IMR-90 (cell line): ENCODE results near the gene ASXL1. TPM values are rescaled to one million over a fixed set of nuclear protein-coding genes. Genes with fewer than 3 reads are reported as not detected.

Source experiments
- ATAC-seq: fragments of 200-7000 bp; cut with Tn5 transposase; 2 replicates; pipeline ENCODE4 v1.9.1; 2020; ENCODE audit warnings: low read depth, mild to moderate bottlenecking, moderate library complexity
- BruUV-seq: library from RNA; stranded (reverse); fragments of 400-500 nt; replicated peaks from 2 replicates; lab custom pipeline; 2021; lab: Mats Ljungman, UMichigan
- CTCF ChIA-PET: fragments of 300-600 bp; formaldehyde crosslinking; extraction: SDS; loops from one replicate; lab custom pipeline; 2021; ENCODE audit warnings: antibody characterized with exemption; lab: Yijun Ruan, JAX
- POLR2A ChIA-PET: fragments of 300-600 bp; sonication (Branson Sonifier 250); formaldehyde crosslinking; loops from one replicate; lab custom pipeline; 2022; ENCODE audit warnings: antibody characterized with exemption; ENCODE audit not compliant: unreplicated experiment; lab: Charles Lee
- DNase-seq: peaks from one replicate; pipeline ENCODE4 v3.0.0; 2013
- H2AFZ ChIP-seq: replicated peaks from 2 replicates; pipeline ENCODE3; 2013; ENCODE audit warnings: low read length, mild to moderate bottlenecking; ENCODE audit not compliant: poor library complexity
- H2AK5ac ChIP-seq: 2 replicates; pipeline ENCODE4 v1.6.1; 2013; ENCODE audit warnings: low read depth, low read length, inconsistent platforms
- H2AK9ac ChIP-seq: replicated peaks from 2 replicates; pipeline ENCODE3; 2013; ENCODE audit warnings: mild to moderate bottlenecking, low read depth, low read length, moderate library complexity; ENCODE audit not compliant: poor library complexity
- H2BK120ac ChIP-seq: 2 replicates; pipeline ENCODE4 v1.6.1; 2013; ENCODE audit warnings: low read depth, low read length, inconsistent platforms
- H2BK15ac ChIP-seq: 3 replicates; pipeline ENCODE4 v1.6.1; 2013; ENCODE audit warnings: low read depth, low read length, inconsistent platforms
- H2BK20ac ChIP-seq: 2 replicates; pipeline ENCODE4 v1.6.1; 2013; ENCODE audit warnings: low read depth, mild to moderate bottlenecking, inconsistent platforms, low read length, moderate library complexity
- H2BK5ac ChIP-seq: 2 replicates; pipeline ENCODE4 v1.6.1; 2013; ENCODE audit warnings: mild to moderate bottlenecking, low read depth, low read length, inconsistent platforms; ENCODE audit not compliant: poor library complexity, severe bottlenecking
- H3K14ac ChIP-seq: replicated peaks from 2 replicates; pipeline ENCODE4 v1.6.1; 2013; ENCODE audit warnings: low read depth, low read length, inconsistent platforms
- H3K18ac ChIP-seq: 2 replicates; pipeline ENCODE4 v1.6.1; 2013; ENCODE audit warnings: low read depth, low read length, control low read depth
- H3K23ac ChIP-seq: 2 replicates; pipeline ENCODE4 v1.6.1; 2013; ENCODE audit warnings: low read depth, low read length, inconsistent platforms
- H3K27ac ChIP-seq: 2 replicates; pipeline ENCODE4 v1.5.1; 2013; ENCODE audit warnings: mild to moderate bottlenecking, control low read depth, low read length; ENCODE audit not compliant: insufficient read depth
- H3K27me3 ChIP-seq: 2 replicates; pipeline ENCODE4 v1.6.1; 2013; ENCODE audit warnings: low read length; ENCODE audit not compliant: control insufficient read depth, insufficient read depth
- H3K36me3 ChIP-seq: 2 replicates; pipeline ENCODE4 v1.6.1; 2013; ENCODE audit warnings: low read length, mixed read lengths; ENCODE audit not compliant: control insufficient read depth, insufficient read depth
- H3K4ac ChIP-seq: 2 replicates; pipeline ENCODE4 v1.6.1; 2013; ENCODE audit warnings: low read depth, low read length, inconsistent platforms
- H3K4me1 ChIP-seq: 2 replicates; pipeline ENCODE4 v1.6.1; 2013; ENCODE audit warnings: low read length, mixed read lengths; ENCODE audit not compliant: control insufficient read depth, insufficient read depth
- H3K4me2 ChIP-seq: 2 replicates; pipeline ENCODE4 v1.6.1; 2013; ENCODE audit warnings: low read depth, mild to moderate bottlenecking, control low read depth, low read length, moderate library complexity
- H3K4me3 ChIP-seq: 2 replicates; pipeline ENCODE4 v1.5.1; 2013; ENCODE audit warnings: low read depth, mild to moderate bottlenecking, control low read depth, low read length, moderate library complexity; ENCODE audit not compliant: insufficient read depth
- H3K56ac ChIP-seq: 2 replicates; pipeline ENCODE4 v1.6.1; 2013; ENCODE audit warnings: low read length, inconsistent platforms; ENCODE audit not compliant: insufficient read depth; ENCODE audit errors: extremely low read depth
- H3K79me1 ChIP-seq, 2 experiments: 2 replicates each; pipeline ENCODE4 v1.6.1; 2013; ENCODE audit warnings: low read length in 2 of 2, inconsistent platforms in 1 of 2, low read depth in 1 of 2
- H3K9ac ChIP-seq: 2 replicates; pipeline ENCODE4 v1.6.1; 2013; ENCODE audit warnings: low read depth, low read length, control low read depth
- H3K9me1 ChIP-seq: 2 replicates; pipeline ENCODE4 v1.6.1; 2013; ENCODE audit warnings: low read length, inconsistent platforms; ENCODE audit not compliant: insufficient read depth
- H3K9me3 ChIP-seq: 2 replicates; pipeline ENCODE4 v1.6.1; 2013; ENCODE audit warnings: low read length; ENCODE audit not compliant: control insufficient read depth, insufficient read depth
- H4K20me1 ChIP-seq: 2 replicates; pipeline ENCODE4 v1.6.1; 2013; ENCODE audit warnings: low read length, inconsistent platforms; ENCODE audit not compliant: insufficient read depth
- H4K5ac ChIP-seq: 2 replicates; pipeline ENCODE4 v1.6.1; 2013; ENCODE audit warnings: mild to moderate bottlenecking, low read depth, low read length, control low read depth
- H4K8ac ChIP-seq, 2 experiments: 2 replicates each; pipeline ENCODE4 v1.6.1; 2013; ENCODE audit warnings: low read depth in 2 of 2, low read length in 2 of 2, control low read depth in 1 of 2, inconsistent platforms in 1 of 2
- H4K91ac ChIP-seq: 2 replicates; pipeline ENCODE4 v1.6.1; 2013; ENCODE audit warnings: low read depth, low read length, inconsistent platforms; ENCODE audit not compliant: insufficient read depth
- CEBPB ChIP-seq: IDR thresholded peaks from 2 replicates; pipeline ENCODE4 v1.6.1; 2012; ENCODE audit warnings: low read depth, low read length, improper control_type of control experiment
- CHD1 ChIP-seq: IDR thresholded peaks from 2 replicates; pipeline ENCODE4 v1.6.1; 2012; ENCODE audit warnings: low read depth, low read length, improper control_type of control experiment
- CTCF ChIP-seq: conservative IDR thresholded peaks from 2 replicates; pipeline ENCODE4 v1.5.1; 2012; ENCODE audit warnings: mild to moderate bottlenecking, low read depth, low read length, improper control_type of control experiment
- FOS ChIP-seq: fragments of 150-350 bp; IDR thresholded peaks from 2 replicates; pipeline ENCODE4 v1.6.1; 2016; ENCODE audit warnings: low read depth, low read length
- MAFK ChIP-seq: IDR thresholded peaks from 2 replicates; pipeline ENCODE4 v1.6.1; 2012; ENCODE audit warnings: low read depth, low read length, improper control_type of control experiment
- MAZ ChIP-seq: IDR thresholded peaks from 2 replicates; pipeline ENCODE4 v1.6.1; 2012; ENCODE audit warnings: low read depth, mild to moderate bottlenecking, low read length, improper control_type of control experiment, moderate library complexity, borderline replicate concordance
- MXI1 ChIP-seq: IDR thresholded peaks from 2 replicates; pipeline ENCODE4 v1.6.1; 2012; ENCODE audit warnings: low read depth, mild to moderate bottlenecking, low read length, moderate library complexity, borderline replicate concordance
- NFE2L2 ChIP-seq: fragments of 150-350 bp; IDR thresholded peaks from 2 replicates; pipeline ENCODE4 v1.6.1; 2016; ENCODE audit warnings: low read depth, mild to moderate bottlenecking, low read length
- POLR2A ChIP-seq: IDR thresholded peaks from 2 replicates; pipeline ENCODE4 v1.6.1; 2012; ENCODE audit warnings: mild to moderate bottlenecking, low read depth, low read length
- RAD21 ChIP-seq: IDR thresholded peaks from 2 replicates; pipeline ENCODE4 v1.6.1; 2012; ENCODE audit warnings: low read length, improper control_type of control experiment
- RFX5 ChIP-seq: IDR thresholded peaks from 2 replicates; pipeline ENCODE4 v1.8.0; 2012; ENCODE audit warnings: low read depth, mild to moderate bottlenecking, low read length, moderate library complexity
- SMC3 ChIP-seq: fragments of 150-350 bp; IDR thresholded peaks from 2 replicates; pipeline ENCODE4 v1.6.1; 2016; ENCODE audit warnings: low read depth, mild to moderate bottlenecking, antibody characterized with exemption, low read length, moderate library complexity
- WGBS, 2 experiments: methylation state at CpG; one replicate each; pipeline versions ENCODE4 v1.1.5 to v1.1.7; 2013; ENCODE audit warnings: missing lambda C conversion rate in 2 of 2; ENCODE audit not compliant: insufficient read length in 1 of 2; ENCODE audit errors: extremely low coverage in 2 of 2; 5-methylcytosine and 5-hydroxymethylcytosine counted together
- dilution Hi-C: fragments of 300-500 bp; cut with HindIII; formaldehyde crosslinking; loops from one replicate; pipeline ENCODE4 v1.14.3; 2018; ENCODE audit warnings: low sequenced_read_pairs; ENCODE audit not compliant: unreplicated experiment
- in situ Hi-C: fragments of 300-500 bp; cut with MboI; formaldehyde crosslinking; loops from 3 replicates; pipeline ENCODE4 v1.14.3; 2019; ENCODE audit warnings: low sequenced_read_pairs, inconsistent platforms, mixed read lengths
- intact Hi-C: fragments of 100-400 bp; cut with micrococcal nuclease; formaldehyde crosslinking; loops from 2 replicates; pipeline ENCODE4 v1.10.0; 2022
- polyA plus RNA-seq, 3 experiments: library from polyadenylated mRNA; depleted of rRNA; stranded (reverse); fragments of >200 nt; gene quantifications; 2 replicates each; pipeline ENCODE4 v1.2.3, GENCODE V29; 2012; ENCODE audit warnings: low replicate concordance in 1 of 3
- total RNA-seq: library from RNA; depleted of rRNA; stranded (reverse); fragments of >200 nt; gene quantifications from 2 replicates; pipeline ENCODE4 v1.2.3, GENCODE V29; 2012
- TF ChIP-seq, protein P1 (sequence below): fragments of 150-350 bp; IDR thresholded peaks from 2 replicates; pipeline ENCODE4 v1.6.1; 2016; ENCODE audit warnings: low read depth, mild to moderate bottlenecking, low read length, moderate library complexity, borderline replicate concordance

ASXL1 gene
- total and polyA plus RNA-seq, 2 of the 4 experiments (the other 2 are of a cell fraction), result 29.9 to 37.1 TPM

GRCh38 chr20:32463642-32464400 lies 105.7 kb downstream of the ASXL1 start:
- Histone ChIP-seq H2AFZ (peak overlapping the region; percentile 58), H2BK5ac (peak overlapping the region; percentile 69), H2AK9ac (peak overlapping the region; percentile 82), H3K4ac (peak overlapping the region; percentile 58), H3K27ac (peak overlapping the region; percentile 29; the same call in 1 of the 2 replicates), H3K36me3 (peaks cover 7% of the 10 kb centered on the region), H2BK15ac (no peak overlapping the region), H4K5ac (no peak overlapping the region), H3K56ac (no peak overlapping the region), H4K20me1 (peaks cover 11% of the 10 kb centered on the region), H3K4me1 (peaks cover 27% of the 10 kb centered on the region), H2BK120ac (0 out of 2 replicates have a peak overlapping the region, but pooled peaks have one; percentile 7), H3K4me2 (no peak overlapping the region), H4K91ac (no peak overlapping the region; the same call in 1 of the 2 replicates), H2BK20ac (no peak overlapping the region), H3K27me3 (no peaks in the 10 kb centered on the region), H4K8ac (peak overlapping the region; percentile 53 to 87; a peak in 3 of 4 replicates), H3K79me1 (peaks cover 10 to 81% of the 10 kb centered on the region in 2 experiments), H3K9ac (no peak overlapping the region), H3K9me3 (no peaks in the 10 kb centered on the region), H3K4me3 (no peak overlapping the region), H2AK5ac (peak overlapping the region; percentile 87), H3K23ac (no peak overlapping the region), H3K9me1 (peaks cover 24% of the 10 kb centered on the region), H3K18ac (no peak overlapping the region), H3K14ac (no peak overlapping the region)
- in situ Hi-C loops (no loop called here), dilution Hi-C loops (no loop called here), intact Hi-C loops (no loop called here)
- WGBS, 2 experiments, result 23% methylated on average over 6 of the region's 28 CpGs; no CpG with 5 or more reads in 1 of the 2 experiments
- TF ChIP-seq NFE2L2 (no peak), RFX5 (no peak), SMC3 (no peak), CTCF (no peak), MXI1 (no peak), POLR2A (no peak), RAD21 (no peak), MAFK (no peak), CHD1 (no peak), FOS (no peak), MAZ (no peak), CEBPB (no peak)
- TF ChIP-seq, protein P1, sequence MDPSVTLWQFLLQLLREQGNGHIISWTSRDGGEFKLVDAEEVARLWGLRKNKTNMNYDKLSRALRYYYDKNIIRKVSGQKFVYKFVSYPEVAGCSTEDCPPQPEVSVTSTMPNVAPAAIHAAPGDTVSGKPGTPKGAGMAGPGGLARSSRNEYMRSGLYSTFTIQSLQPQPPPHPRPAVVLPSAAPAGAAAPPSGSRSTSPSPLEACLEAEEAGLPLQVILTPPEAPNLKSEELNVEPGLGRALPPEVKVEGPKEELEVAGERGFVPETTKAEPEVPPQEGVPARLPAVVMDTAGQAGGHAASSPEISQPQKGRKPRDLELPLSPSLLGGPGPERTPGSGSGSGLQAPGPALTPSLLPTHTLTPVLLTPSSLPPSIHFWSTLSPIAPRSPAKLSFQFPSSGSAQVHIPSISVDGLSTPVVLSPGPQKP, result no peak
- CTCF ChIA-PET, result no interaction called here
- DNase-seq, result no peak
- POLR2A ChIA-PET, result no interaction called here
- ATAC-seq, result peak; percentile 27
- BruUV-seq, result no TSS peak
